Activated gamma-delta T cell (primary cell): ENCODE results near the gene RNLS.
"Not testable (repeated sequence)": the region's sequence is repeated elsewhere in the genome, so short reads cannot be mapped to it uniquely, and the experiment has no call there.

Experiments used
- DNase-seq: peaks from one replicate; lab custom pipeline; 2025; lab: John Stamatoyannopoulos, UW

Gene RNLS

GRCh38 chr10:88346144-88346977, 236.8 kb downstream of the RNLS start:
- no peak for DNase-seq

GRCh38 chr10:88343761-88344484, 239.2 kb downstream of the RNLS start:
- no peak for DNase-seq

DNA sequence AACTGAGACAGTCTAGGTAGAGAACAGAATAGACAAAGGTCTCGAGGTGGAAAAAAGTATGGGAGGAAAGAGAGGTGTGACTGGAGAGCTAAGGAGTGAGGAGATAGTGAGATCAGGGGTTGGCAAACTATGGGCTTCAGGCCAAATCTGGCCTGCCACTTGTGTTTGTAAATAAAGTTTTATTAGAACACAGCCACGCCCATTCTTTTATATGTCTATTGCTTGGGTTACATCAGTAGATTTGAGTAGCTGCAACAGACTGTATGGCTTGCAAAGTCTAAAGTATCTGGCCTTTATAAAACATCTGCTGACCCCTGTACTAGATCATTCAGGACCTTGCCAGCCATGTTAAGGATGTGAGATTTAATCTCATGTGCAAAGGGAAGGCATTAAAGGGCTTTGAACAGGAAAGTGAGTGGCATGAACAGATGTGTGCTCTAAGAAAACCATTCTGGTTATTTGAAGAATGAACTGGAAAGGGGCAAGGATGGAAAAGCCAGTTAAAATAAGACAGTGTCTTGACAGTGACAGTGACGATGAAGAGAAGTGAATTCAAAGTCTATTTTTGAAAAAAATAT, 240.3 kb downstream of the RNLS start:
- DNase-seq = no peak

GRCh38 chr10:88337134-88337533, 246.0 kb downstream of the RNLS start:
- DNase-seq = no peak

DNA sequence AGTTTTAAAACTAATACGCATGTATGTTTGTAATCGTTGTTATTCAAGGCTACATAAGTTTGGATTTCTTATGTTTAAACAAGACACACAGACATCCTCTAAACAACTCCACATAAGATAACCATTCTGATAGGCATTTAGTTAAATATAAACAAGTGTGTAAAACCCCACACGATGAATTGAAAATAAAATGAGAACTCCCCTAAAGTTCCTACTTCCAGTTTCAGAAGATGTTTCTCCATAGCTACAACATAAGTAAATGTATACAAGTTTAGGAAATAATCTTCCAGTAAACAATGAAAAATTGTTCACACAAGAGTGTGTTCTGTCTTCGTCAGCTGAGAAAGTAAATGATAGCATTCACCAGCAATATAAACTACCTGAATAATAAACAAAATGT, 246.8 kb downstream of the RNLS start:
- DNase-seq = no peak

DNA sequence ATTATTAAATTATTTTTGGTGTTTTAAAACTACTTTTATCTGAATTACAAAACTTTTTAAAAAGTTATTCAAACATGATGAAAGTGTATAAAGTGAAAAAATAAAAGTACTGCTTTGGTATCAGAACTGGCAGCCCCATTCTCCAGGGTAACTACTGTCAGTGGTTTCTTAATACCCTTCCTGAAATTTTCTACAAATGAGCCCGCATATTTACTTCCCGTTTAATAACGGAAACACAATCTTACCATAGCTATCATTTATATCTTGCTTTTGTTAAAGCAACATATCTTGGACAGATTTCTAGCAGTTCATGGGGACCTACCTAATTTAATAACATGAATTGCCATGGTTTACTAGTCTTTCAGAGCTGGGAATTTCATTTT, 249.9 kb downstream of the RNLS start:
- DNase-seq = no peak

DNA sequence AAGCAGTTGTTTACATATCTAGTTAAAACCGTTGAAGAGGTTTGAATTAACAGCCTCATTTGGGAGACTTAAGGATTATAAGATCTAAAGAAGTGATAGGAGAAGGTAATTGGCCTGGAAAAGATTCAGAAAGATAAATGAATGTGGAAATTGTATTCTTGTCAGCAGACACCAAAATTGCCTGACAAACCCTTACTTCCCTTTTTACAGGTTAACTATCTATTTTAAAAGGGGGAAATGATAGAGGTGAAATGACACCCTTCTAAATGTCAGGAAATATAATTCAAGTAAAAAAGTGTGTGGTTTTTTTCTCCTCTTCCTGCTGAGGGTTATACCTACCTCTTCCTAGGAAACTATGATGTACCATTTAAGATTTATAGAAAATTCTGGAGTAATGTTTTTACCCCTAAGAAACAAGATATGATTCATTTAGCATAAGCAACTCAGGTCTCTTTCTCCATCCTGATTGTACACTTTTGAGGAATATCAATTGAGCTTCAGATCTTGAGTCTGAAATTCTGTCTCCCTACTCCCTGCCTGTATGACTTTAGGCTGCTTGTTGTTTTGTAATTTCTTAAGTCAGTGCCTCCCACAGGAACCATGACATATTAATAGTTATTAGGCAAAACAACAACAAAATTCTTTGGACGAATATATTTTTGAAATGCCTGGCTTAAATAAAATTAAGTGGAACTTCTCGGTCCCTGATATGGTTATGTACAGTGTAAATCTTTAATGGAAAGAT, 250.4 kb downstream of the RNLS start:
- DNase-seq = no peak

- DNase-seq = no peak
Observed at GRCh38 chr10:88330174-88330573, 252.9 kb downstream of the RNLS start.

DNA sequence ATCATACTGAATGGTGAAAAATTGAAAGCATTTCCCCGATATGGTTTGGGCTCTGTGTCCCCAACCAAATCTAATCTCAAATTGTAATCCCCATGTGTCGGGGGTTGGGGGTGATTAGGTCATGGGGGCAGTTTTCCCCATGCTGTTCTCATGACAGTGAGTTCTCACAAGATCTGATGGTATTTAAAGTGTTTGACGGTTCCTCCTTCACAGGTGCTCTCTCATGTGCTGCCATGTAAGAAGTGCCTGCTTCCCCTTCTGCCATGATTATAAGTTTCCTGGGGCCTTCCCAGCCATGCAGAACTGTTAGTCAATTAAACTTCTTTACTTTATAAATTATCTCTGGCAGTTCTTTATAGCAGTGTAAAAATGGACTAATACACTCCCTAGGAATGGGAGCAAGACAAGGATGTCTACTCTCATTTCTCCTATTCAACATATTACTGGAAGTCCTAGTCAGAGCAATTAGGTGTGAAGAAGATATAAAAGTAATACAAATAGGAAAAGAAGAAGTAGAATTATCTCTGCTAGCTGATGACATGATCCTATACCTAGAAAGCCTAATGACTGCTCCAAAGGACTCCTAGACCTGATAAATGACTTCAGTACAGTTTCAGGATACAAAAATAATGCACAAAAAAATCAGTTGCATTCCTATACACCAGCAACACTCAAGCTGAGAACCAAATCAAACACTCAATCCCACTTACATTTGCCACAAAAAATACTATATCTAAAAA, 260.6 kb downstream of the RNLS start:
- no peak for DNase-seq

DNA sequence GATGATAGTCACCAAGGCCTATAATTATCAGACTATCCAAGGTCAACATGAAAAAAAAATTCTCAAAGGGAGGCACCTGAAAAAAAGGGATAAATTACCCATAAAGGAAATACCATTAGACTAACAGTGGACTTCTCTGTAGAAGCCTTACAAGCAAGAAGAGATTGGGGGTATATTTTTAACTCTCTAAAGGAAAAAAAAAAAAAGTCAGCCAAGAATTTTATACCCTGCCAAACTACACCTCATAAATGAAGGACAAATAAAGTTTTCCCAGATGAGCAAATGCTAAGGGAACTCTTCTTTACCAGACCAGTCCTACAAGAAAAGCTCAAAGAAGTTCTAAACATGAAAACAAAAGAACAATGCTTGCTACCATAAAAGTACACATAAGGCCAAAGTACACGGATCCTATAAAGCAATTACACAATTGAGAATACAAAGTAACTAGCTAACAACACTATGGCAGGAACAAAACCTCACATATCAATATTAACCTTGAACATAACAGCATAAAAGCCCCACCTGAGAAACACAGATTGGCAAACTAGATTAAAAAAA, 263.1 kb downstream of the RNLS start:
- no peak for DNase-seq

- no peak for DNase-seq
Observed at GRCh38 chr10:88318803-88319202, 264.3 kb downstream of the RNLS start.

DNA sequence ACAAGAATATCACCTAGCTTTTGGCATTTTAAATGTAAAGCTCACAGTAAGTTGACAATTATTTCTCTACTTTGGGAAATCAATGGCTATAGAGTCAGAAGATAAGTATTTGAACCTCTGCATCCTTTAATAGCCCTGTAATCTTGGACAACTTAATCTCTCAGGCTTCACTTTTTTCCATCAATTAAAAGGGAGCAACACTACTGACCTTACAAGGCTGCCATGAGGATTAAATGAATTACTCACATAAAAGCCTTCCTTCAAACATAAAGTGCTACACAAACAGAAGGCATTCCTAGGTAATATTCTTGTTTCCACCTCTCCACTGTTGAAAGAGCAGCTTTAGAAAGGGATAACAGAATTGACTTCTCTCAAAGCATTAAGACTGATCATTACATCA, 266.0 kb downstream of the RNLS start:
- DNase-seq = no peak

DNA sequence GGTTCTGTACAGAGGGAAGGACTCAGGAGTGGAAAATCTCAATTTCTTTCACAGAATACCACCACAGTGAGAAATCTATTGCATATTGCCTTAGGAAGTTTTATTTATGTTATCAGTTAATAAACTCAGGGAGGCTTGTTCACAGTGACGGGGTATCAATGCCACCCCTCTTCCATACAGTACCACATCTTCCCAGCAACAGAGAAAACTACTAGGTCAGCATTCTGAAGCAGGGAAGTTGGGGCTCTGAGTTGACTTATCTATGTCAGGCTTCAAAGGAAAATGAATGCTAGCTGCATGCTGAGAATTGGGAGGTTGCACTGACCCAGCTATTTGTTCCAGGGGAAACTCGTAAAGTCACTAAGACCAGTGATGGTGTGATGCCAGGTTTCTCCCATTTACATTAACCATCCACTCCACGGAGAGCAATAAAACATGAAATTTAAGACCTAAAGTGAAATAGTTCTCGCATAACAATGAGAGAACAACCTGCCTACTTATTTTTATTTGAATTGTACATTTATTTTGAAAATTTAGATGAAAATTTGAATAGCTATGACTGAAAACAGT, 266.7 kb downstream of the RNLS start:
- DNase-seq = no peak

DNA sequence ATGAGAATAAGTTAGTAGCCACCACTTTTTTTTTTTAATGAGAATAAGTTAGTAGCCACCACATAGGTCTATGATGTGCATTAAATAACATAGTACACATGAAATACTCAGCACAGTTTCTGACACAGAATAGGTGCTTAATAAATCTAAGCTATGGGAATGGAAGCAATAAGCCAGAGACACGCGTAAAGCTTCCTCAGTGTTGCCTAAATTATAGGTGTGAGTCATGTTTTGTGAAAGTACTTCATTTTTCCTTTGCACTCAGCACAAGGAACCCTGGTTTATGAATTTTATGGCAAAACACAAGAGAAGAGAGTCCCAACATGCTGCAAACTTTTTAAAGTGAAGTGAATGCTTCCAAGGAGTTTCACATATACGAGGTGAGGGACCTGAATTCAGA, 267.4 kb downstream of the RNLS start:
- DNase-seq = no peak

- DNase-seq = no peak
Observed at GRCh38 chr10:88314362-88314761, 268.8 kb downstream of the RNLS start.

DNA sequence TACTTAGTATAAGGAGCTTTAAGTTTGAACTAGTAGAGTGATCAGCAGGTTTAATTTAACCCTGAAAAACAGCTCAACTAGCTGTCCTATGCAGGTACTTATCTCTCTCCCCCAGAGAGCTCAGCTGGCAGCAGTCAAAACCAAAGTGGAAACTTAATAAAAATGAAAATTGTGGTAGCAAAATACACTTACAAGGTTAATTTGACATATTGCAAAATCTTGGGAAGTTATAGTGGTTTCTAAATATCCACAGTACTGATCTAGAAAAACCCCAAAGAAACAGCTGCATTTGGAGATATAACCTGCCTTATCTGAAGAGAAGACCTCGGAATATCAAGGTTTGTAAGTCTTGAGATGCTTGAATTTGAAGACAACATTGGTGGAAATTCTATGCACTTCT, 269.2 kb downstream of the RNLS start:
- no peak for DNase-seq

DNA sequence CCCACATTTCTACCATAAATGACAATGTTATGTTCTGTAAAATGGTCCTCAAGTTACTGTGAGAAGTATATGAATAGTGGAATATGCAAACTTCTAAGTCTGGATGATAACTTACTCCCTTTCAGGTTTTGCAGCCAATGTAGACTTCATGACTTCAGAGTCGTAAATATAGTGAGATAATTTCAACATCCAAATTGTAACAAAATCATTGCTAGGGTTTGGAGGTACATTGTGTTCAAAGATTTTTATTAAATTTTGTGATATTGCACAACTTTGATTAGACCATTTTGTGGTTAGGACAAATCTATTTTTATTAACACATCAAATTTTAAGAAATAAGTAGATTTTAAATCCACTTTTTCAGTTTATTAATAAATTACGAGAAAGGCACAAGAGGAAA, 270.3 kb downstream of the RNLS start:
- DNase-seq = no peak

- no peak for DNase-seq
Observed at GRCh38 chr10:88311264-88311663, 271.9 kb downstream of the RNLS start.

DNA sequence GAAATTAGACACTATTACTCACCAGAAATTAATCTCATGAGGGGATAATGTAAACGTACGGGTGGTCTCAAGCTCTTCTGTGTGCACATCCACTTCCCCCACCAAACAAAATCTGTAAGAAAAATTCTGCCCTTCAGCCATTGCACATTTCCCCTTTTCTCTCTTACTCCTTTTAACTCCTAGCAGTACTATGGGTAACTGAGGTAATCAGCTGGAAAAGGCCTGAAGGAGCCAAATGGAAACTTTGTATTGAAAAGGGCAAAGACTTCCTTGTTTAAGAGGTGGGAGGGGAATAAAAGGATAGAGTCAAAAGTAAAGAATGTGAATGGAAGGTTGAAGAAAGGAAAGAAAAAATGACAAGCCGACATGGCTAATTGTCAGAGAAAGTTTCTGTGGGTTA, 273.8 kb downstream of the RNLS start:
- DNase-seq = no peak

GRCh38 chr10:88308361-88308760, 274.8 kb downstream of the RNLS start:
- DNase-seq = not testable (repeated sequence)

DNA sequence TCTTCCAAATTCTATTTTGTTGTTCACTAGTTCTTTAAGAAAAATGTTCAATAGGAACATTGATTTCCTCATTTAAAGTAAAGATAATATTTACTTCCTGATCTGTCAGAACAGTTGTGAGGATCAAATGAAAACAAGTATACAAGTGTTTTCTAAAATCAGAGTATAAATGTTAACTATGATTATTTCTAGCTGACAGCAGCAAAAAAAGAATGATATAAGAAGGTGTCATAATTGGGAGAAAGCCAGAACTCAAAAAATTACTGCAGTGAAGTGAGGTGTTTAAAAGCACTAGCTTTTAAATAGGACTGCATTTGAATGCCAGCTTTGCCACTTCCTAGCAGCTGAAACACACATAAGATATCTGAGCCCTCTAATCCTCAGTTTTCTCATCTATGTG, 283.3 kb downstream of the RNLS start:
- DNase-seq = no peak
